Right atrium auricular region (tissue), 2 donors: ENCODE measurements around the gene SH3BGRL3. TPM values are rescaled to one million over a fixed set of nuclear protein-coding genes. Genes with fewer than 3 reads are reported as not detected.

ENCODE experiments used
- DNase-seq: peaks from one replicate; pipeline ENCODE4 v3.0.0-alpha.2; 2019; ENCODE audit warnings: low spot score
- H3K27ac ChIP-seq, 2 donors: fragments of 200-600 bp; sonication (generic); 1 replicate in 1 of 2; 2 replicates in 1 of 2; pipeline ENCODE4 v1.5.1; 2016 to 2019
- H3K27me3 ChIP-seq, 2 donors: fragments of 200-600 bp; sonication (generic); one replicate each; pipeline versions ENCODE4 v1.5.1 to v1.6.0; 2017 to 2019
- H3K36me3 ChIP-seq: fragments of 200-600 bp; sonication (generic); one replicate; pipeline ENCODE4 v1.5.1; 2016
- H3K4me1 ChIP-seq, 2 donors: fragments of 200-600 bp; sonication (generic); one replicate each; pipeline versions ENCODE4 v1.5.1 to v1.6.0; 2017 to 2019
- H3K4me3 ChIP-seq, 2 donors: fragments of 200-600 bp; sonication (generic); 1 replicate in 1 of 2; 2 replicates in 1 of 2; pipeline ENCODE4 v1.5.1; 2017 to 2019; ENCODE audit warnings: mild to moderate bottlenecking in 1 of 2, moderate library complexity in 1 of 2
- H3K9me3 ChIP-seq, 2 donors: fragments of 200-600 bp; sonication (generic); one replicate each; pipeline ENCODE4 v1.5.1; 2019
- total RNA-seq, 2 donors: library from RNA; depleted of rRNA; stranded (reverse); fragments of >200 nt; gene quantifications; one replicate each; pipeline ENCODE4 v1.1.0, GENCODE V29; 2016
- TF ChIP-seq, protein P1 (sequence below), 2 donors: fragments of 200-600 bp; sonication (generic); IDR thresholded peaks; one replicate each; pipeline ENCODE4 v1.5.1; 2019; ENCODE audit warnings: antibody characterized with exemption in 2 of 2

Gene SH3BGRL3
- total RNA-seq, 2 donors from 2014 or later: 24.8 to 66.0 TPM

DNA sequence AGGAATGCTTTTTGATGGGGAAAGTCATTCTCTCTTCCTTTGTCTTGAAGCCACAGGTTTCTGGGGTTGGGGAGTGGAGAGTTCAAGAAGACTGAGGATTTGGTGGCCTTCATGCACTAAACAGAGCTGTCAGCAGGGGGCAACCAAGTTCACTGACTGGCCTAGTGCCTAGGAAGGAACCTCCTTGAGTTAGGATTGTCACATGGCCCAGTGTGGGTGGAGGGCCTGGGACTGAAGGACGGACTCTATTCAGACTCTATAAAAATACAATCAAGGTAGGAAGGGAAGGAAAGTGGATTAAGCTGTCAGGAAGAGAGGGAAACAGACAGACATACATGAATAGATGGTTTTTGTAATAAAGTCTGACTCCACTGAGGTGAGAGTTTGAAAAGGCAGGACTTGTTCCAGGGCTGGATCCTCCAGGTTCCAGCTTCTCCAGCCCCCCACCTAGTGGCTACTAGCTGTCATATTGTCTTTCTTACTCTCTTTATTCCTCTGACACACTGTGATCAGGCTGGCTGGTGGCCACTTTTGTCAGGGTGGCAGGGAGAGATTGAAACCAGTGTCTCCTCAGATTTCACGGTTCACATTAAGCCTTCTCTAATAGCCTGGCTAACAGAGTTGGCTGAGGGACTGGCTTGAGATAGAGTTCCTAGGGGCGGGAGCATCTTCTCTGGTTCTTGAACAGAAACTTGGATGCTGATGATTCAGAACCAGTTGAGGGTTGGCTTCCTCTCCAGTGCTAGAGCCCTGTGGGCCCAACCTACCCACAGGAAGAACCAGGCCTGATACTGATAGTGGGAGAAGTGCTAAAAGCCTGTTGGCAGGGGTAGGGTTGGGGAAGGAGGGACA, 4.1 kb upstream of the SH3BGRL3 start:
- Histone ChIP-seq H3K4me3 (no peak overlapping the region), H3K27me3 (no peaks in the 10 kb centered on the region), H3K27ac (peak overlapping the region; percentile 93 to 97), H3K4me1 (peaks cover 0 to 63% of the 10 kb centered on the region in 2 donors), H3K36me3 (peaks cover 36% of the 10 kb centered on the region), H3K9me3 (no peaks in the 10 kb centered on the region)
- DNase-seq: peak; percentile 93
- TF ChIP-seq, protein P1, sequence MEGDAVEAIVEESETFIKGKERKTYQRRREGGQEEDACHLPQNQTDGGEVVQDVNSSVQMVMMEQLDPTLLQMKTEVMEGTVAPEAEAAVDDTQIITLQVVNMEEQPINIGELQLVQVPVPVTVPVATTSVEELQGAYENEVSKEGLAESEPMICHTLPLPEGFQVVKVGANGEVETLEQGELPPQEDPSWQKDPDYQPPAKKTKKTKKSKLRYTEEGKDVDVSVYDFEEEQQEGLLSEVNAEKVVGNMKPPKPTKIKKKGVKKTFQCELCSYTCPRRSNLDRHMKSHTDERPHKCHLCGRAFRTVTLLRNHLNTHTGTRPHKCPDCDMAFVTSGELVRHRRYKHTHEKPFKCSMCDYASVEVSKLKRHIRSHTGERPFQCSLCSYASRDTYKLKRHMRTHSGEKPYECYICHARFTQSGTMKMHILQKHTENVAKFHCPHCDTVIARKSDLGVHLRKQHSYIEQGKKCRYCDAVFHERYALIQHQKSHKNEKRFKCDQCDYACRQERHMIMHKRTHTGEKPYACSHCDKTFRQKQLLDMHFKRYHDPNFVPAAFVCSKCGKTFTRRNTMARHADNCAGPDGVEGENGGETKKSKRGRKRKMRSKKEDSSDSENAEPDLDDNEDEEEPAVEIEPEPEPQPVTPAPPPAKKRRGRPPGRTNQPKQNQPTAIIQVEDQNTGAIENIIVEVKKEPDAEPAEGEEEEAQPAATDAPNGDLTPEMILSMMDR (IDR thresholded peaks at IDR 0.05): peak; percentile 69 to 82

DNA sequence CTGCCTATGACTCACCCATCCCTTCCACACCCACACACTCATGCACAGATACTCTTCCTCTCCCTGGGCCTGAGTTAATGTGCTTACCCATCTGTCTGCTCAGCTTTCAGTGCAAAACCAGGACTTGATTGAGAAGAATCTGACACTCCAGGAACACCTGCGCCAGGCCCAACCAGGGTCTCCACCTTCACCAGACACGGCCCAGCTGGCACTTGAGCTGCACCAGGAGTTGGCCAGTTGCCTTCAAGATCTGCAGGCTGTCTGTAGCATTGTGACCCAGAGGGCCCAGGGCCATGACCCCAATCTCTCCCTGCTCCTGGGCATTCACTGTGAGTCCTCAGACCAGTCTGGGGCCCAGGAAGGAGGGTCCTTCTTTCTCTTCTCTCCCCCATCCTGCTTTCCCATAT, 3.5 kb upstream of the SH3BGRL3 start:
- Histone ChIP-seq H3K4me1 (peaks cover 0 to 69% of the 10 kb centered on the region in 2 donors), H3K9me3 (no peaks in the 10 kb centered on the region), H3K4me3 (no peak overlapping the region), H3K27ac (peak overlapping the region; percentile 93 to 97), H3K36me3 (peaks cover 30% of the 10 kb centered on the region), H3K27me3 (no peaks in the 10 kb centered on the region)
- no peak for DNase-seq
- TF ChIP-seq, protein P1 (IDR thresholded peaks at IDR 0.05): no peak

DNA sequence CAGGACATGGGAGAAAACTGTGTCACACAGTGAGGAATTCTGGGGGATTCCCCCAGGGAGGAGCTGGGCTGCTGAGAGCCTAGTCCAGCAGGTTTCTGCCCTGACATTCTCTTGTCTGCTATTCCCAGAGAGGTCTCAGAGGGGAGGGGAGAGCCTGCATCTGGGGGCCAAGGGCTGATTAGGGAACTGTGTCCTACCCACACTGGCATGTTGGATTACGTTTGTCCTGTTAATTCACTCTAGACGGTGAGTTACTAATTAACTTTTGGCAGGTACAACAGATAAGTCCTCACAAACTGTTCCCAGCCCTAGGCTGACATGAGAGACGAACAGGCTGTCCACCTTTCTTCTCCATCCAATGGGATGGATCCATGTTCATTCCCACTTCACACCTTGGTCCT, 2.6 kb upstream of the SH3BGRL3 start:
- H3K4me1 ChIP-seq: peaks cover 0 to 77% of the 10 kb centered on the region in 2 donors
- H3K4me3 ChIP-seq: no peak overlapping the region
- no peaks in the 10 kb centered on the region for H3K9me3 ChIP-seq
- peak overlapping the region; percentile 93 to 97 for H3K27ac ChIP-seq
- TF ChIP-seq, protein P1 (IDR thresholded peaks at IDR 0.05): no peak
- no peaks in the 10 kb centered on the region for H3K27me3 ChIP-seq
- H3K36me3 ChIP-seq: peaks cover 24% of the 10 kb centered on the region
- DNase-seq: no peak

DNA sequence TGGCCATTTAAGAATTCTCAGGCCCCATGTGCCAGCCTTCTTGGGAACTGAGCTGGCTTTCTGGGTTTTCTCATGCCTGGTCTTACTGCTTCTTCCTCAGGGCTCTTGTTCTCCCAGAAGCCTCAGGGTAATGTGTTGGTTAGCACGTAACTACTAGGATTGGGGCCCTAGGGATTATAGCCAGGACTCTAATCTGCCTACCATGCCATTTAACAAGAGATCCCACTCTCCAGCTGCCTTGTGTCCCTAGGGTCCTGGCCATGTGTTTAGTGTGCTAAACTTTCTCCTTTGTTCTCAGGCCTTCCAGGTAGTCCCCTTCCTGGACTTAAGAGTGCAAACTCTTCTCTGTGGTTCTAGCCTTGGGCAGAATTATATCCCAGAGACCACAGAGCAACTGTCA, 2.2 kb upstream of the SH3BGRL3 start:
- H3K27me3 ChIP-seq: no peaks in the 10 kb centered on the region
- TF ChIP-seq, protein P1 (IDR thresholded peaks at IDR 0.05): no peak
- peaks cover 0 to 82% of the 10 kb centered on the region in 2 donors for H3K4me1 ChIP-seq
- peak overlapping the region; percentile 93 to 97 for H3K27ac ChIP-seq
- peaks cover 24% of the 10 kb centered on the region for H3K36me3 ChIP-seq
- no peak for DNase-seq
- no peaks in the 10 kb centered on the region for H3K9me3 ChIP-seq
- no peak overlapping the region for H3K4me3 ChIP-seq

DNA sequence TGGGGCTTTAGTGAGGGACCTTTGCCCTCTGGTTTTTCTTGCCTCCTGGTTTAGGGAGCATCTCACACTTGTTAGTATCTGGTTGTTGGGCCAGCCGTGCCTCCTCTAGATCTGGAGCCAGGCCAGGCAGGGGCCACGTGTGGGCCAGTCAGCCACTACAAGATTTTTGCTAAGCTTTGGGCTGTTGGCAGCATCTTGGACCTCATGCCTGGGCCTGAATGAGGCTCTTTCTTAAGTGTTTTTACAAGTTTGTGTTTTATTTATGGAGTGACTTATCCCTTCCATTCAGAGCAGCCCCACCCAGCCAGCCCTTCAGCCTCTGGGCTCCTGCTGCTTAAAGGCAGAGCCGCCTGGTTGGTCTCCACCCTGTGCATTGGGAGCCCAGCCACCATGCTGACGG, 1.6 kb upstream of the SH3BGRL3 start:
- DNase-seq: peak; percentile 93
- Histone ChIP-seq H3K27ac (peak overlapping the region; percentile 93 to 97), H3K9me3 (no peaks in the 10 kb centered on the region), H3K36me3 (peaks cover 24% of the 10 kb centered on the region), H3K4me1 (peaks cover 0 to 87% of the 10 kb centered on the region in 2 donors), H3K27me3 (no peaks in the 10 kb centered on the region), H3K4me3 (no peak overlapping the region)
- TF ChIP-seq, protein P1 (IDR thresholded peaks at IDR 0.05): no peak
